HG02885 (cell line): ENCODE data around the gene APOB.
"Not testable (repeated sequence)": the region's sequence is repeated elsewhere in the genome, so short reads cannot be mapped to it uniquely, and the experiment has no call there.

Source experiments
- ATAC-seq: cut with Tn5 transposase; IDR thresholded peaks from one replicate; pipeline ENCODE4 v1.9.1; 2021; ENCODE audit warnings: mild to moderate bottlenecking; ENCODE audit not compliant: unreplicated experiment, poor library complexity

The APOB gene

GRCh38 chr2:21034156-21034971 is 9.5 kb downstream of the APOB start:
- no peak for ATAC-seq

GRCh38 chr2:21033237-21034155 is 10.4 kb downstream of the APOB start:
- ATAC-seq = no peak

- no peak for ATAC-seq
These were observed 11.3 kb downstream of the APOB start for GRCh38 chr2:21032338-21033236.

- no peak for ATAC-seq
These were observed 12.6 kb downstream of the APOB start for GRCh38 chr2:21030983-21031968.

GRCh38 chr2:21029519-21029918 is 14.4 kb downstream of the APOB start:
- no peak for ATAC-seq

- not testable (repeated sequence) for ATAC-seq
These were observed 14.9 kb downstream of the APOB start for GRCh38 chr2:21028951-21029350.

- no peak for ATAC-seq
These were observed 15.6 kb downstream of the APOB start for GRCh38 chr2:21028021-21028947.

GRCh38 chr2:21026479-21027282 is 17.2 kb downstream of the APOB start:
- no peak for ATAC-seq

GRCh38 chr2:21025690-21026478 is 18.0 kb downstream of the APOB start:
- ATAC-seq = no peak

- no peak for ATAC-seq
These were observed 19.0 kb downstream of the APOB start for GRCh38 chr2:21024722-21025389.

GRCh38 chr2:21024198-21024597 is 19.7 kb downstream of the APOB start:
- ATAC-seq = no peak

- no peak for ATAC-seq
These were observed 20.3 kb downstream of the APOB start for GRCh38 chr2:21023419-21024181.

- ATAC-seq = no peak
These were observed 21.0 kb downstream of the APOB start for GRCh38 chr2:21022792-21023367.

GRCh38 chr2:21021430-21021829 is 22.4 kb downstream of the APOB start:
- no peak for ATAC-seq
